IMR-90 (cell line): ENCODE data around the gene ZNF263. TPM values are rescaled to one million over a fixed set of nuclear protein-coding genes. Genes with fewer than 3 reads are reported as not detected.

Experiments used
- ATAC-seq: fragments of 200-7000 bp; cut with Tn5 transposase; 2 replicates; pipeline ENCODE4 v1.9.1; 2020; ENCODE audit warnings: low read depth, mild to moderate bottlenecking, moderate library complexity
- BruUV-seq: library from RNA; stranded (reverse); fragments of 400-500 nt; replicated peaks from 2 replicates; lab custom pipeline; 2021; lab: Mats Ljungman, UMichigan
- CTCF ChIA-PET: fragments of 300-600 bp; formaldehyde crosslinking; extraction: SDS; loops from one replicate; lab custom pipeline; 2021; ENCODE audit warnings: antibody characterized with exemption; lab: Yijun Ruan, JAX
- POLR2A ChIA-PET: fragments of 300-600 bp; sonication (Branson Sonifier 250); formaldehyde crosslinking; loops from one replicate; lab custom pipeline; 2022; ENCODE audit warnings: antibody characterized with exemption; ENCODE audit not compliant: unreplicated experiment; lab: Charles Lee
- DNase-seq: peaks from one replicate; pipeline ENCODE4 v3.0.0; 2013
- H2AFZ ChIP-seq: replicated peaks from 2 replicates; pipeline ENCODE3; 2013; ENCODE audit warnings: low read length, mild to moderate bottlenecking; ENCODE audit not compliant: poor library complexity
- H2AK5ac ChIP-seq: 2 replicates; pipeline ENCODE4 v1.6.1; 2013; ENCODE audit warnings: low read depth, low read length, inconsistent platforms
- H2AK9ac ChIP-seq: replicated peaks from 2 replicates; pipeline ENCODE3; 2013; ENCODE audit warnings: mild to moderate bottlenecking, low read depth, low read length, moderate library complexity; ENCODE audit not compliant: poor library complexity
- H2BK120ac ChIP-seq: 2 replicates; pipeline ENCODE4 v1.6.1; 2013; ENCODE audit warnings: low read depth, low read length, inconsistent platforms
- H2BK15ac ChIP-seq: 3 replicates; pipeline ENCODE4 v1.6.1; 2013; ENCODE audit warnings: low read depth, low read length, inconsistent platforms
- H2BK20ac ChIP-seq: 2 replicates; pipeline ENCODE4 v1.6.1; 2013; ENCODE audit warnings: low read depth, mild to moderate bottlenecking, inconsistent platforms, low read length, moderate library complexity
- H2BK5ac ChIP-seq: 2 replicates; pipeline ENCODE4 v1.6.1; 2013; ENCODE audit warnings: mild to moderate bottlenecking, low read depth, low read length, inconsistent platforms; ENCODE audit not compliant: poor library complexity, severe bottlenecking
- H3K14ac ChIP-seq: replicated peaks from 2 replicates; pipeline ENCODE4 v1.6.1; 2013; ENCODE audit warnings: low read depth, low read length, inconsistent platforms
- H3K18ac ChIP-seq: 2 replicates; pipeline ENCODE4 v1.6.1; 2013; ENCODE audit warnings: low read depth, low read length, control low read depth
- H3K23ac ChIP-seq: 2 replicates; pipeline ENCODE4 v1.6.1; 2013; ENCODE audit warnings: low read depth, low read length, inconsistent platforms
- H3K27ac ChIP-seq: 2 replicates; pipeline ENCODE4 v1.5.1; 2013; ENCODE audit warnings: mild to moderate bottlenecking, control low read depth, low read length; ENCODE audit not compliant: insufficient read depth
- H3K27me3 ChIP-seq: 2 replicates; pipeline ENCODE4 v1.6.1; 2013; ENCODE audit warnings: low read length; ENCODE audit not compliant: control insufficient read depth, insufficient read depth
- H3K36me3 ChIP-seq: 2 replicates; pipeline ENCODE4 v1.6.1; 2013; ENCODE audit warnings: low read length, mixed read lengths; ENCODE audit not compliant: control insufficient read depth, insufficient read depth
- H3K4ac ChIP-seq: 2 replicates; pipeline ENCODE4 v1.6.1; 2013; ENCODE audit warnings: low read depth, low read length, inconsistent platforms
- H3K4me1 ChIP-seq: 2 replicates; pipeline ENCODE4 v1.6.1; 2013; ENCODE audit warnings: low read length, mixed read lengths; ENCODE audit not compliant: control insufficient read depth, insufficient read depth
- H3K4me2 ChIP-seq: 2 replicates; pipeline ENCODE4 v1.6.1; 2013; ENCODE audit warnings: low read depth, mild to moderate bottlenecking, control low read depth, low read length, moderate library complexity
- H3K4me3 ChIP-seq: 2 replicates; pipeline ENCODE4 v1.5.1; 2013; ENCODE audit warnings: low read depth, mild to moderate bottlenecking, control low read depth, low read length, moderate library complexity; ENCODE audit not compliant: insufficient read depth
- H3K56ac ChIP-seq: 2 replicates; pipeline ENCODE4 v1.6.1; 2013; ENCODE audit warnings: low read length, inconsistent platforms; ENCODE audit not compliant: insufficient read depth; ENCODE audit errors: extremely low read depth
- H3K79me1 ChIP-seq, 2 experiments: 2 replicates each; pipeline ENCODE4 v1.6.1; 2013; ENCODE audit warnings: low read length in 2 of 2, inconsistent platforms in 1 of 2, low read depth in 1 of 2
- H3K9ac ChIP-seq: 2 replicates; pipeline ENCODE4 v1.6.1; 2013; ENCODE audit warnings: low read depth, low read length, control low read depth
- H3K9me1 ChIP-seq: 2 replicates; pipeline ENCODE4 v1.6.1; 2013; ENCODE audit warnings: low read length, inconsistent platforms; ENCODE audit not compliant: insufficient read depth
- H3K9me3 ChIP-seq: 2 replicates; pipeline ENCODE4 v1.6.1; 2013; ENCODE audit warnings: low read length; ENCODE audit not compliant: control insufficient read depth, insufficient read depth
- H4K20me1 ChIP-seq: 2 replicates; pipeline ENCODE4 v1.6.1; 2013; ENCODE audit warnings: low read length, inconsistent platforms; ENCODE audit not compliant: insufficient read depth
- H4K5ac ChIP-seq: 2 replicates; pipeline ENCODE4 v1.6.1; 2013; ENCODE audit warnings: mild to moderate bottlenecking, low read depth, low read length, control low read depth
- H4K8ac ChIP-seq, 2 experiments: 2 replicates each; pipeline ENCODE4 v1.6.1; 2013; ENCODE audit warnings: low read depth in 2 of 2, low read length in 2 of 2, control low read depth in 1 of 2, inconsistent platforms in 1 of 2
- H4K91ac ChIP-seq: 2 replicates; pipeline ENCODE4 v1.6.1; 2013; ENCODE audit warnings: low read depth, low read length, inconsistent platforms; ENCODE audit not compliant: insufficient read depth
- MXI1 ChIP-seq: IDR thresholded peaks from 2 replicates; pipeline ENCODE4 v1.6.1; 2012; ENCODE audit warnings: low read depth, mild to moderate bottlenecking, low read length, moderate library complexity, borderline replicate concordance
- WGBS, 2 experiments: methylation state at CpG; one replicate each; pipeline versions ENCODE4 v1.1.5 to v1.1.7; 2013; ENCODE audit warnings: missing lambda C conversion rate in 2 of 2; ENCODE audit not compliant: insufficient read length in 1 of 2; ENCODE audit errors: extremely low coverage in 2 of 2; 5-methylcytosine and 5-hydroxymethylcytosine counted together
- dilution Hi-C: fragments of 300-500 bp; cut with HindIII; formaldehyde crosslinking; loops from one replicate; pipeline ENCODE4 v1.14.3; 2018; ENCODE audit warnings: low sequenced_read_pairs; ENCODE audit not compliant: unreplicated experiment
- in situ Hi-C: fragments of 300-500 bp; cut with MboI; formaldehyde crosslinking; loops from 3 replicates; pipeline ENCODE4 v1.14.3; 2019; ENCODE audit warnings: low sequenced_read_pairs, inconsistent platforms, mixed read lengths
- intact Hi-C: fragments of 100-400 bp; cut with micrococcal nuclease; formaldehyde crosslinking; loops from 2 replicates; pipeline ENCODE4 v1.10.0; 2022
- polyA plus RNA-seq, 3 experiments: library from polyadenylated mRNA; depleted of rRNA; stranded (reverse); fragments of >200 nt; gene quantifications; 2 replicates each; pipeline ENCODE4 v1.2.3, GENCODE V29; 2012; ENCODE audit warnings: low replicate concordance in 1 of 3
- total RNA-seq: library from RNA; depleted of rRNA; stranded (reverse); fragments of >200 nt; gene quantifications from 2 replicates; pipeline ENCODE4 v1.2.3, GENCODE V29; 2012

Gene ZNF263
- total and polyA plus RNA-seq, 2 of the 4 experiments (the other 2 are of a cell fraction) = 20.8 to 40.3 TPM

DNA sequence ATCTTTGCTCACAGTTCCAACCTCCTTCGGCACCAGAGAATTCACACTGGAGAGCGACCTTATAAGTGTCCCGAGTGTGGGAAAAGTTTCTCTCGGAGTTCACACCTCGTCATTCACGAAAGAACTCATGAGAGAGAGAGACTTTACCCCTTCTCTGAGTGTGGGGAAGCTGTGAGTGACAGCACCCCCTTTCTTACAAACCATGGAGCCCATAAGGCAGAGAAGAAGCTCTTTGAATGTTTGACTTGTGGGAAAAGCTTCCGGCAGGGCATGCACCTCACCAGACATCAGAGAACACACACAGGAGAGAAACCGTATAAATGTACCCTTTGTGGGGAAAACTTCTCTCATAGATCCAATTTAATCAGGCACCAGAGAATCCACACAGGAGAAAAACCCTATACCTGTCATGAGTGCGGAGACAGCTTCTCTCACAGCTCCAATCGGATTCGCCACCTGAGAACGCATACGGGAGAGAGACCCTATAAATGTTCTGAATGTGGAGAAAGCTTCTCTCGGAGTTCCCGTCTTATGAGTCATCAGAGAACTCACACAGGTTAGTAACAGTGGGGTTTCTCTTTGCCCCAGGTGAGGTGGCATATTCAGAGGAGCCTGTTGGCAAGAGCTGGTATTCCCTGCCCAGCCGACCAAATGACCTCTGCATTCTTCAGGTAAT is 6.8 kb downstream of the ZNF263 start:
- H2BK5ac ChIP-seq = no peak overlapping the region
- no peak overlapping the region for H4K8ac ChIP-seq
- no peak overlapping the region for H3K4me2 ChIP-seq
- H2AK5ac ChIP-seq = no peak overlapping the region
- ATAC-seq (no peak), DNase-seq (no peak)
- no peak overlapping the region for H3K23ac ChIP-seq
- in situ Hi-C loops (no loop called here), dilution Hi-C loops (no loop called here), intact Hi-C loops (loop anchor here (10.0 kb wide), 1 partner anchor 215 kb away; the partner anchor contains the start of gene CLUAP1)
- no peak overlapping the region for H3K27ac ChIP-seq
- H3K9me1 ChIP-seq = no peaks in the 10 kb centered on the region
- H2AFZ ChIP-seq = no peak overlapping the region
- no peak overlapping the region for H3K4ac ChIP-seq
- no peaks in the 10 kb centered on the region for H3K27me3 ChIP-seq
- no peak overlapping the region for H2BK120ac ChIP-seq
- H3K56ac ChIP-seq = no peak overlapping the region
- no peak overlapping the region for H3K14ac ChIP-seq
- H2BK15ac ChIP-seq = no peak overlapping the region
- H2AK9ac ChIP-seq = no peak overlapping the region
- H2BK20ac ChIP-seq = no peak overlapping the region
- no peak overlapping the region for H3K4me3 ChIP-seq
- peaks cover 63% of the 10 kb centered on the region for H3K36me3 ChIP-seq
- H4K20me1 ChIP-seq = peaks cover 13% of the 10 kb centered on the region
- no TSS peak for BruUV-seq
- no peak overlapping the region for H3K9ac ChIP-seq
- no peak overlapping the region for H4K5ac ChIP-seq
- TF ChIP-seq MXI1 = no peak
- no CpG with 5 or more reads among the region's 16 CpGs for WGBS, 2 experiments
- no peak overlapping the region for H4K91ac ChIP-seq
- ChIA-PET CTCF (no interaction called here), POLR2A (no interaction called here)
- H3K9me3 ChIP-seq = peaks cover 63% of the 10 kb centered on the region
- no peak overlapping the region for H3K18ac ChIP-seq
- peaks cover under 1% of the 10 kb centered on the region; the same call in 1 of the 2 replicates for H3K4me1 ChIP-seq
- H3K79me1 ChIP-seq = peaks cover 49 to 76% of the 10 kb centered on the region in 2 experiments
